GM19240 (cell line): ENCODE data around the gene TUBE1.

Source experiments
- DNase-seq: peaks from one replicate; pipeline ENCODE4 v3.0.0; 2011; ENCODE audit warnings: low spot score; ENCODE audit not compliant: insufficient read length

The TUBE1 gene

GRCh38 chr6:112036088-112036637 lies 51.1 kb downstream of the TUBE1 start:
- DNase-seq: no peak

- DNase-seq: no peak
Measured at GRCh38 chr6:112034616-112034995, 52.7 kb downstream of the TUBE1 start.

- no peak for DNase-seq
Measured at GRCh38 chr6:112033791-112034615, 53.3 kb downstream of the TUBE1 start.

- no peak for DNase-seq
Measured at GRCh38 chr6:112032728-112033127, 54.6 kb downstream of the TUBE1 start.

- DNase-seq: no peak
Measured at GRCh38 chr6:112031960-112032359, 55.3 kb downstream of the TUBE1 start.

- no peak for DNase-seq
Measured at GRCh38 chr6:112030961-112031660, 56.2 kb downstream of the TUBE1 start.

GRCh38 chr6:112030206-112030960 lies 56.9 kb downstream of the TUBE1 start:
- DNase-seq: no peak

- peak; percentile 19 for DNase-seq
Measured at GRCh38 chr6:112029045-112029822, 58.0 kb downstream of the TUBE1 start.

- no peak for DNase-seq
Measured at GRCh38 chr6:112027942-112028674, 59.2 kb downstream of the TUBE1 start.

- no peak for DNase-seq
Measured at GRCh38 chr6:112026933-112027332, 60.3 kb downstream of the TUBE1 start.

- no peak for DNase-seq
Measured at GRCh38 chr6:112024464-112024863, 62.8 kb downstream of the TUBE1 start.

- DNase-seq: no peak
Measured at GRCh38 chr6:112022749-112023148, 64.5 kb downstream of the TUBE1 start.

GRCh38 chr6:112021691-112022310 lies 65.5 kb downstream of the TUBE1 start:
- no peak for DNase-seq
